Activated gamma-delta T cell treated with anti-CD3 and anti-CD28 coated beads, Interleukin-2, amount 50 U/mL, for 16 hours (primary cell): ENCODE measurements around the gene UBE2S.
"Not testable (repeated sequence)": the region's sequence is repeated elsewhere in the genome, so short reads cannot be mapped to it uniquely, and the experiment has no call there.

Experiments used
- DNase-seq: peaks from one replicate; pipeline ENCODE4 v3.0.0-alpha.2; 2020; ENCODE audit warnings: low read depth

The UBE2S gene

DNA sequence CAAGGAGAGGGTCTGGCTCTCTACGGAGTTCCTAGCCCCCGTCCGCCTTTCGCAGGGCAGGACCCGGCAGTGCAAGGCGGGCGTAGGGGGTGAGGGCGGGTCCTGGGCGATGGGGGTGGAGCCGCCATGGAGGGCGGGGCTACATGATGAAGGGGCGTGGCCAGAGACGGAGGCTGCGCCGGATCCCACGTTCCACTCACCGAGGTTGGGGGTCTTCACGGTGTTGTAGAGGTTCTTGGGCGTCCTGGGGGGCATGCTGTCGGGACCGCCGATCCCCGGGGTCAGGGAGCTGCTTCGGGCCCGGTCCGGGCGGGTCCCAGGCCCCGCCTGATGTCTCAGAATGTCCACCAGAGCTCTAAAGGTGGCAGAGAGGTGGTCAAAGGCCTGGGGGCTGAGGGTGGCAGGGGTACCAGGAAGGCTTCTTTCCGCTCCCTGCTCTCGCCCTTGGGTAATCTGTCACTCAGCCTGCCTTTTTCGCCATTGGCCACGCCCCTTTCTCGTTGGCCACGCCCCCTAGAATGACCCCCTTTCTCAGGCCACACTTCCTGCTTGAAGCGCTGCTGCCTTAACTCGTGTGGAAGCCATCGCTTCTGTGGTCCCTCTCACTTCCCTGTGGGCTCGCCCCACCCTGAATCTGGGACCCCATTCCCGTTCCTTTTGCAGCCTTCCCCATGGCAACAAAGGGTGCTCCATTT lies 33.0 kb upstream of the UBE2S start:
- no peak for DNase-seq

DNA sequence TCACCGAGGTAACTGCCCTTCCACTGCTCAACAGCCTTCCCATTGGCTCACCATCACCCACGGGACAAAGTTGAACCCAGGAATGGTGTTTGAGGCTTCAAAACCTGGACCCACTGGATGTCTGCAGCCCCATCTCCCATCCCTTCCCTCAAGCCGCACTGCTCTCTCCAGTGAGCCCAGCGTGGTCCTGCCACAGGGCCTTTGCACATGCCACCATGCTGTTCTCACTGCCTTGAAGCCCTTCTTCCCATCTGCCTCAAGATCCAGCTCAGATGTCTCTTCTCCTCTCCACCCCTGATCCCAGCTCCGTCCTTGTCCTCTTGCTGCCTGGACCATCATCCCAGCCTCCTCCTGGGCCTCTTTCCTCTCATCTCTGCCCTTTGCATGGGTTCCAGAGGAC lies 31.5 kb upstream of the UBE2S start:
- DNase-seq, result no peak

DNA sequence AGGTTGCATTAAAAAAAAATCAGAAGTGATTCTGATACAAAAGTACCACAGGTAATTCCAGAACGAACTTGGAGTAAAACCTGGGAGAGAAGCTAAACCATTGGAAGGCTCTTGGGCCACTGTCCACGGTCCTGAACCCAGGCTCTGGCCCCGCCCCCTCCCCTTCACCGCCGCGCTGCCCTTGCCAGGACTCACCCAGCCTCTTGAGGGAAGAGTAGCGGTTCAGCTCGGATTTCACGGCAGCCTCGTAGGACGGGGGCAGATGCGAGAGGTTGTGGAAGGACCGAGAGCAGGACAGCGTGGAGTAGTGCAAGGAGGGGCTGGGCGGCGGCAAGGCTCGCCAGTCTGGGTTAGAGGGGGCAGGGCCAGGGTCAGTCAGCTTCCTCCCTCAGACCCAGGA lies 29.8 kb upstream of the UBE2S start:
- no peak for DNase-seq

DNA sequence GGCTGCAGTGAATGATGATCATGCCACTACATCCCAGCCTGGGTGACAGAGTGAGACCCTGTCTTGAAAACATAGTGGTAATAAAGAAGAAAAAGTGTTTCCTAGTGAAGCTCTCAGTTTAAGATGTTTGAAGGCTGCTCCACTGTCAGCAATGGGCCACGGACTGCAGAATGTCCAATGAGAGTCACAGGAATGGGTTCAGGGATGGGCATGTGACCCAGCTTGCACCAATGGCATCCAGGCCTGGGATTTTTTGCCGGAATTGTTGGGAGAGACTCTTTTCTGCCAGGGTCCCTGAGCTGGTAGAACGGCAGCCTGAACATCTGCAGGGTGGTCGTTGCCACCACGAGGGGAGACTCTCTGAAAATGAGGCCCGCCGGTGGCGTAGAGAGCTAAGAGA lies 29.3 kb upstream of the UBE2S start:
- no peak for DNase-seq

DNA sequence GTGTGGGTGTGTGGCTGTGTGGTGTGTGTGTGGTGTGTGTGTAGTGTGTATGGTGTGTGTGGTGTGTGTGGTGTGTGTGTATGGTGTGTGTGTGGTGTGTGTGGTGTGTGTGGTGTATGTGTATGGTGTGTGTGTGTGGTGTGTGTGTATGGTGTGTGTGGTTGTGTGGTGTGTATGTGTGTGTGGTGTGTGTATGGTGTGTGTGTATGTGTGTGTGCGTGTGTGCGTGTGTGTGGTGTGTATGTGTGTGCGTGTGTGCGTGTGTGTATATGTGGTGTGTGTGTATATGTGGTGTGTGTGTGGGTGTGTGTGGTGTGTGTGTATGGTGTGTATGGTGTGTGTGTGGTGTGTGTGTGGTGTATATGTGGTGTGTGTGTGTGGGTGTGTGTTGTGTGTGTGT lies 27.4 kb upstream of the UBE2S start:
- DNase-seq, result no peak

DNA sequence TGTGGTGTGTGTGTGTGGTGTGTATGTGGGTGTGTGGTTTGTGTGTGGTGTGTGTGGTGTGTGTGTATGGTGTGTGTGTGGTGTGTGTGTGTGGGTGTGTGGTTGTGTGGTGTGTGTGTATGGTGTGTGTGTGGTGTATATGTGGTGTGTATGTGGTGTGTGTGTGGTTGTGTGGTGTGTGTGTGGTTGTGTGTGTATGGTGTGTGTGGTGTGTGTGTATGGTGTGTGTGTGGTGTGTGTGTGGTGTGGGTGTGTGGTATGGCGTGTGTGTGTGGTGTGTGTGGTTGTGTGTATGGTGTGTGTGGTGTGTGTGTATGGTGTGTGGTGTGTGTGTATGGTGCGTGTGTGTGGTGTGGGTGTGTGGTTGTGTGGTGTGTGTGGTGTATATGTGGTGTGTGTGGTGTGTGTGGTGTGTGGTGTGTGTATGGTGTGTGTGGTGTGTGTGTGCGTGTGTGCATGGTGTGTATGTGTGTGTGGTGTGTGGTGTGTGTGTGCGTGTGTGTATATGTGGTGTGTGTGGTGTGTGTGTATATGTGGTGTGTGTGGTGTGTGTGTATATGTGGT lies 26.9 kb upstream of the UBE2S start:
- DNase-seq, result no peak

DNA sequence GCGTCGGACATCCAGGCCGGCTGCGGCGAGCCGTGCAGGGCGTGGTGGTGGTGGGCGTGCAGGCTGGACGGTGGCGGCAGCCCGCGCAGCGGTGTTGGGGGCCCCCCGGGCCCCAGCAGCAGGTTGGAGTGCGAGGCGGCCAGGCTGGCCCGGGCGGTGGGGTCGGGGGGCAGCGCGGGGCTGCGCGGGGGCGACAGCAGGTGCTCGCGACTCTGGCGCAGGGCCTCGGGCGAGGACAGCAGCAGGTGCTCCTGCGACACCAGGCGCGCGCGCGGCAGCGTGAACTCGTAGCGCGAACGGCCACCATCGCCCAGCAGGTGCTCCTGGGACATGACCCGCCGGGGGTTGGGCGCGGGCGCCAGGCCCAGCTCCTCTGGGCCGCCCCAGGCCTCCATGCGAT lies 25.7 kb upstream of the UBE2S start:
- DNase-seq, result no peak

DNA sequence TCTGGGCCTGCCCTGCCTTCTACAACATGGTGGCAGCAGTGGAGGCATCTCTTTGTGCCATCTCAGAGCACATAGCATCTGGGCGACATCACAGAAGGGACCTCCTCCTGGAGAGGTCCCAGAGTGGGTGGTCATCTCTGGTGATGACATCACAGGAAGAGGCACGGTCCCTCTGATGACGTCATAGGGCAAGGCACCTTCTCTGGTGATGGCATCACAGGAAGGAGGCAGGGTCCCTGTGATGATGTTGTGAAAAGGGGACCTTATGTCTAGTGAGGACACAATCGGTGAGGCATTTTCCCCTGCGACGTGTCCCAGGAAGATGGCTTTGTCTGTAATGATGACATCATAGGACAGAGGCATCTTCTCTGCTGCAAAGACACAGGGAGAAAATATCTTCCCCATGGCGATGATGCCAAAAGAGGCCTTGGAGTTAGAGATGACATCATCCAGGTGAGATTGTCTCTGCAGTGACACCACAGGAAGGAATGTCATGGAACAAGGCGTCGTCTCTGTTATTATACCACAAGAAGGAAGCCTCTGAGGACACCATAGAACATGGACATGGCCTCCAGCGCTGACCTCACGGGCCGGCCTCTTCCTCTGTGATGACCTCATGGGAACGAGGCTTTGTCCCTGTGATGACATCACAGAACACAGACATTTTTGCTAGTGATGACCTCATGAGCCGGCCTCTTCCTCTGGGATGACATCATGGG lies 24.8 kb upstream of the UBE2S start:
- DNase-seq, result no peak

DNA sequence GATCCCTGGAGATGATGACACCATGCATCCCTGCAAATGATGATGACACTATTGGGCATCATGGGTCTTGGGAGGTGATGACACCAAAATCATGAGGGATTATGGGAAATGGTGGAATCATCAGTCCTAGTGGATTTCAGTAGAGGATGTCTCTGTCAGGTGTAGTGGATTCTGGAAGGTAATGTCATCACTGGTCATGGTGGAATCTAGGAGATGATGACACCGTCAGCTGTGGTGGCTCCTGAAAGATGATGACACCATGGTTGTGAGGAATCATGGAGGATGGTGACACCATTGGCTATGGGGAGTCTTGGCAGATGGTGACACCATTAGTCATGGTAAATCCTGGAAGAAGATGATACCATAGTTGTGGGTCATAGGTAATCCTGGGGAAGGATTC lies 23.6 kb upstream of the UBE2S start:
- DNase-seq, result no peak

DNA sequence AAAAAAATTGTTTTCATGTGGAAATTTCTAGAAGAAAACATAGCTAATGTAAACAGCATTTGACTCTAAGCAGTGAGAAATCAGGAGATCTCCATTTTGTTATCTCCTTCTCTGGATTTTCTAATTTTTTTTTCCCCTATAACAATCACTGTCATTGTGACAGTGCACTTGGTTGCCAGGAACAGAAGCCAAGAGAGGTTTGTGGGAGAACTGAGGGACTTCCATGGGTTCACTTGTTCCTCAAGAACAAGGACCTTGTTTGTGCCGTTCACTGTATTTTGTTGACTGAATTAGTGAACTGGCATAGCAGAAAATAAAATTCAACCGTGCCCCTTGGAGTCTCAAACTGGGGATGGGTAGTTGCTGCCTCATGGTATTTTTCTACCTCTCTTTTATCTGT lies 18.5 kb upstream of the UBE2S start:
- DNase-seq, result no peak

DNA sequence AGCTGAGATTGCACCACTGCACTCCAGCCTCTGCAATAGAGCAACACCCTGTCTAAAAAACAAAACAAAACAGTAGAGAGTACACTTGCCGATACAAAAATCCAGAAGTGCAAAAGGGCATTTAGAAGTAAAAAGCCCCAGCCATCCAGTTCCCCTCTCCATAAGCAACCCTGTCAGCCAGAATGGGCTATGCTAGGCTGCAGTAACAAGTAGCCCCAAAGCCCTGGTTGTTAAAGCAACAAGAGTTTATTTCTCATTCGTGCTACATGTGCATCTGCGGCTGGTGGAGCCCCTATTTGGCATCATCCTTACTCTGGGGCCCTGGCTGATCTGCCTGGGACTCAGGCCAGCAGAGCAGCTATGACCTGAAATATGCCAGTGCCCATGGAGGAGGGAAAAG lies 16.9 kb upstream of the UBE2S start:
- no peak for DNase-seq

DNA sequence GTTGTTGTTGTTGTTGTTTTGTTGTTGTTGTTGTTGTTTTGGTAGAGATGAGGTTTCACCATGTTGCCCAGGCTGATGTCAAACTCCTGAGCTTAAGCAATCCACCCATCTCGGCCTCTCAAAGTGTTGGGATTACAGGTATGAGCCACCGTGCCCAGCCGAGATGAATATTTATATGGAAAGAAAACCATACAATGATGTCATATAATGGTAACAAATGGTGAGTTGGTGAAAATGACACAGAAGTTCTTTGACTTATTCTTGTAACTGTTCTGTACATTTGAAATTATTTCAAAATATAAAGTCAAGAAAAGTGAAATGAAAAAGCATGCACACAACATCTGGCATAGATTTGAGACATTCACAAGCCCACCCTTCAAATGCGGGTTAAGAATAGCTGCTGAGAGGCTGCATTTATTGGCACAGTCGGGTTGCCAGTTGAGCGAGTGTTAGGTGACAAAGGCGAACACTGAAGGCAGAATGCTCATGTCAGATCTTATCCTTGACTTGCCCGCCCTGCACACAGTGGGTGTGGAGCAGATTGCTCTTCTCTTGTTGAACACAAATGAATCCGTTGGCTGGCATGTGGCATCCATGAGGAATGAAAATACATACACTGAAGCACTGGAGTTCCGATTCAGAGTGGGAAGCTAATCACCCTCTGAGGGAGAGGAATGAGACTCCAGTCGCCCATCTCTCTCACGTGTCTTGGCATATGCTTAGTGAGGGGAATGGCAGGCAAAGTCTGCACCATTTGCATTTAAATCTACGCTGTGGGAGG lies 15.8 kb upstream of the UBE2S start:
- DNase-seq, result no peak

DNA sequence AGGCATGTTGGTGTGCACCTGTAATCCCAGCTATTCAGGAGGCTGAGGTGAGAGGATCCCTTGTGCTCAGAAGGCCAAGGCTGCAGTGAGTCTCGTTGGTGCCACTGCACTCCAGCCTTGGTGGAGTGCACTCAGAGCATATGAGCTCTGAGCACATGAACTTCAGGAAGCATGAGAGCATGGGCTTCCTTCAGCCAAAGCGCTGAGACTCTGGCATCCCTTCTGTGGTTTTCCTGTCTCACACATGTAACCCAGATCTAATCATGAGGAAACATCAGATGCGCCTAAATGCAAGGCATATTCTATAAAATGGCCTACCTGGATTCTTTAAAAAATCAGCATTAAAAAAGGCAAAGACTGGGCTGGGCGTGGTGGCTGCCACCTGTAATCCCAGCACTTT lies 13.7 kb upstream of the UBE2S start:
- DNase-seq, result not testable (repeated sequence)

DNA sequence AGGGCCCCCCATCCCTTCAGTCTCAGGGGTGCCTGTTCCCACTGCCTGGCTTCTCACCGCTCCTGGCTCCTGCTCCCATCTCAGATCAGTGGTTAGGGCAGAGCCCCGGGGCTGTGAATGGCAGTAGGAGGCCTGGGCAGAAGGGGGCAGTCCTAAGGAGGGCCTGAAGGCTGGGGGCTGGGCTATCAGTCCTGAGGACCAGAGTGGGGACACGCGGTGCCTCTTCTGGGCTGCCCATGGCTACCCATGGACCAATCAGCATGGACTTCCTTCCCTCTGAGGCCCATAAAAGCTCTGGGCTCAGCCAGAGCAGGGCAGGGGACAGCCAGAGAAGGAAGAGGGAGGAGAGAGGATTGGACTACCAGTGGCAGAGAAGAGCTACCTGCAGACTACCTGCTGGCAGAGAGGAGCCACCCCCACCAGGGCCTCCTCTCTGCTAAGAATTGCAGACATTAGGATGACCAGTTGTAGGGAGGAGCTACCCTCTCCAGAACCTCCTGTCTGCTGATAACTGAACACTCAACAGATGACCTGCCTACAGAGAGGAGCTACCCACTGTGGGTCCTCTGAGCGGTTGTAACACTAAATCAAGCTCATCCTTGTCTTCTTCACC lies 12.1 kb upstream of the UBE2S start:
- no peak for DNase-seq

DNA sequence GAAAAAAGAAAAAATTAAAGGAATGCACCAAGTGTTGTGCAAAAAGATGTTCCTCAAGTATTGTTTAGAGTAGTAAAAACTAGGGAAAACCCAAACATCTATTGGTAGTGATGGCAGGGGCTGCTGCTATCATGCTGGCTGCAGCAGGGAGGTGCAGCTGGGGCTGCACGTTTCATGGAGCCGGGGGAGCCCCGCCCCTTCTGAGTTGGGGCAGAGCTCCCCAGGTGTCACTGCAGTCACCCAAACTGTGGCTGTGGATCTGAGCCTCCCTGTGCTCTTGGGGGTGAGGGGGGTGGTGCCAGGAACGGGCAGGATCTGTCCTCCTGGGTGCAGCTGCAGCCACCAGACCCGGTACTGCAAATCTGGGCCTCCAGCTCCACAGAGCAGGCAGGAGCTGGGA lies 11.5 kb upstream of the UBE2S start:
- DNase-seq, result no peak

DNA sequence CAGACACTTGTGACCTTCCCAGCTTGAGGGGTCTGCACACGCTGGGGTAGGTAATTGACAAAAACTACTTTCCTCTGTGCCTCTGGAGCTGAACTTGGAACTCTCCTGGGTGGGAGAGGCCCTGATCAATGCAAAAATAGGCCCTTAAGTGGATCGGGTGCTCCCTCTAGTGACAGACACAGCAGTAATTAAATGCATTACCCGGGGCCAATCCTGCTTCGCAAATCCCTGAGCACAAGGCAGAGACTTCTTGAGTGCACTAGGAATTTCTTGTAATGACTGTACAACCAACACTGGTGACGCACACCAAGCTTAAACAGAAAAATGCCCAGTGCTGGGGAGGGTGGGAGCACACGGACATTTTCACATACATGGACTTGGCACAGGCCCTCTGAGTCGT lies 10.6 kb upstream of the UBE2S start:
- peak; percentile 23 for DNase-seq

DNA sequence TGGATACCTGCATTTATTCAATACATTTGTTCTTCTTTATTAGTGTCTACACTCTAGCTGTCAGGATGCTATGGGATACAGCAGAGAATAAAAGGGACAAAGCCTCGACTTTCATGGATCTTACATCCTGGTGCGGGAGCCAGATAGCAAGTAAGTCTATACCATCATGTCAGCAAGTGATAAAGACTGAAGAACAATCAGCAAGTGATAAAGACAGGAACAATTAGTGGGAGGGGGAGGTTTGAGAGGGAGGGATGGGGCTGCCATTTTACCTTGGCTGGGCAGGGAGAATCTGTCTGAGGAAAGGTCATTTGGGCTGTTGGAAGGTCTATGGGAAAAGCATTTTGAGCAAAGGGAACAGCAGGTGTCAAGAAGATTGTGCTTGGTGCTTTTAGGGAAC lies 2.6 kb upstream of the UBE2S start:
- no peak for DNase-seq

DNA sequence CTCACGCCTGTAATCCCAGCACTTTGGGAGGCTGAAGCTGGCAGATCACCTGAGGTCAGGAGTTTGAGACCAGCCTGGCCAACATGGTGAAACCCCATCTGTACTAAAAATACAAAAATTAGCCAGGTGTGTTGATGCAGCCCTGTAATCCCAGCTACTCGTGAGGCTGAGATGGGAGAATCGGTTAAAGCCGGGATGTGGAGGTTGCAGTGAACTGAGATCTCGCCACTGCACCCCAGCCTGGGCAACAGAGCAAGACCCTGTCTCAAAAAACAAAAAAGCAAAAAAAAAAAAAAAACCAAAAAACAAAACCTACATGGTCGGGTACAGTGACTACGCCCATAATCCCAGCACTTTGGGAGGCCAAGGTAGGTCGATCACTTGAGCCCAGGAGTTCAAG lies 1.6 kb upstream of the UBE2S start:
- DNase-seq, result not testable (repeated sequence)

DNA sequence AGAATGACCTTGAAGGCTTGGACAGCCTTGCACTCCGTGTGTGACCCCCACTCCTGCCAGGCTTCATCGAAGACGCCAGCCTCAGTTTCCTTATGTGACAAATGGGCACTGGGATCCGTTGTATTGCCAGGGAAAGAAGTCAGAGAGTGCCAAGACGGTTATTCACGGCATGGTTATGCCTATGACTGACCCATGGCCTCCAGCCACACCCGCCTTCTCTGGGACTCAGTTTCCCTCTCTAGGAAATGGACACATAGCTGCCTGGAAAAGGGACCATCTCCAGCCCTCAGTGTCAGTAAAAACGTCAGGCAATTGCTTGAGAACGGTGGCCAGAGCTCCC lies 915 bp upstream of the UBE2S start:
- DNase-seq, result no peak

DNA sequence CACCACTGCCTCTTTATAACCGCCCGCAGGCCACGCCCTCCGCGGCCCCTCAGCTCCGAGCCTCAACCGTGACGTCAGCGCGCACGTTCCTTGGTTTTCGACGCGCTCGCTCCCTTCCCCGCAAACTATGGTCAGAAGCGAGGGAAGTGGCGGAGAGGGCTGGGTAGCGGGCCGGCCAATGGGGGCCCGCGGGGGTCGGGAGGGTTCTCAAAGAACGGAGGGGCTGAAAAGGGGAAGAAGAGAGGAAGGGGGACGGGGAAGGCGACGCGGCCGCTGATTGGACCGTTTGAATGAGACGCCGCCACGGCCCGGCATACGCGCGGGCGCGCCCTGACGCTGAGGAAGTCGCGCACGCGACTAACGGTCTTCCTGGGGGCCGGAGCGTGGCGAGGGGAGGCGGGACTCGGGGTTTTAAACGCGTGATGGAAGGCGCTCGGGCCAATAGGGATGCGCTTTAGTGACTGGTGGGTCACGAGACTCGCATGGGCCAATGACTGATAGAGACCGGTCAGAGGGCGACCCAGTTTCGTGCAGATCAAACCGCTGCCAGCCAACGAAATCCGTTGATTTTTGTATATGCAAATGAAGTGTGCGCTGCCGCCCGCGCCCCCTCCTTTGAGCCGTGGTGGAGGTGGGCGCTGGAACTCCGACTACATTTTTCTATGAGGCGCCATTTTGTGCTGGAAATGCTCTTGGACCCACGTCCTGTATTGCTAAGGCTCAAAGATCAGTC lies 378 bp upstream of the UBE2S start:
- peak; percentile 96 for DNase-seq

DNA sequence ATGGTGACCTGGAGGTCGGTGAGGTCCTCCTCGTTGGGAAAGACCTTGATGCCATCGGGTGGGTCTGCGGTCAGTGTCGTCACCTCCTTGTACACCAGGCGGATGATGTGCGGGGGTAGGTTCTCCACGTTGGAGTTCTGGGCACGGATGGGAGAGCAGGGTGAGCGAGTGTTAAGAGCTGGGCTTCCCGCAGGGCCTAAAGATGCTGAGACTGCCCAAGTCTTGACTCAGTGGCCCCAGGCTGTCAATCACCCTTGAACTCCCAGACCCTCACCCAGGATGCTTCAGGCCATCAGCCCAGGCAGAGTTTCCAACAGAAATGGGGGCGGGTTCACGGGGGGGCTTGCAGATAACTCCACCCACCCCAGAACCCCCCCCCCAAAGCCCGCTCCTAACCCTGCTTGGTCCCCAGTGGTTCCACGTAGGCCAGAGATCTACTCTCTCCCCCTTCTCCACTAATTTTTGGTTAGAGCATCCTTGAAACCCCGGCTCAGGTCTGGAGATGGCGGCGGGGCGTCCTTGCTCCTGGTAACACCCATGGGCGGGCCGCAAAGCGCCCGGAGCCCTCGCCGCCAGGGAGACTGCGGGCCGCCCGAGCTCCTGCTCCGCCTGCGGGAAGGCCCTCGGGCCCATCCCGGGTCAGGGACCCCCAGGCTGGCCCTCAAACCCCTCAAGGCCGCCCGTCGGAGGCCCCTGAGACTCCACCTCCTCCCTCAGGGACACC lies 600 bp downstream of the UBE2S start:
- DNase-seq, result no peak
